ENCODE results near the gene PCNX2.

Gene PCNX2

DNA sequence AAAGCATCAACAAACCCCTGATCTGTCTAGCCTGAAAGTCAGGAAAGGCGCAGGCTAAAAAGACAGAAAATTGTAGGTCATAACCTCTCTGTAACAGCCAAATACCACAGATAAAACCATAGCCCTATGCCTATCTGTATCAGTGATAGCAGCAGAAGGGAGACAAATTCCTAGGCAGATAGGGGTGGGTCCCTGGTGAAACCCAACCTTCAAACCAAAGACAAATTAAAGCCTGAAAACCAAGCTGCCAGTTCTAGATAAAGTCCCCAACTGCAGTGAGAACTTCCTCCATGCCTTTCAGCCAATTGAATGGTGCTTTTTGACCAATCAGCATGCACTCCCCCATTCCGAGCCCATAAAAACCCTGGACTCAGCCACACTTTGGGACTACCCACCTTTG lies 229.8 kb downstream of the PCNX2 start:
- no peak for DNase-seq (ENCODE audit: low read depth, low spot score)

- no peak for DNase-seq (ENCODE audit: low read depth, low spot score)
Measured at GRCh38 chr1:233064988-233065387, 230.5 kb downstream of the PCNX2 start.

GRCh38 chr1:233063462-233063861 lies 232.1 kb downstream of the PCNX2 start:
- no peak for DNase-seq (ENCODE audit: low read depth, low spot score)

DNA sequence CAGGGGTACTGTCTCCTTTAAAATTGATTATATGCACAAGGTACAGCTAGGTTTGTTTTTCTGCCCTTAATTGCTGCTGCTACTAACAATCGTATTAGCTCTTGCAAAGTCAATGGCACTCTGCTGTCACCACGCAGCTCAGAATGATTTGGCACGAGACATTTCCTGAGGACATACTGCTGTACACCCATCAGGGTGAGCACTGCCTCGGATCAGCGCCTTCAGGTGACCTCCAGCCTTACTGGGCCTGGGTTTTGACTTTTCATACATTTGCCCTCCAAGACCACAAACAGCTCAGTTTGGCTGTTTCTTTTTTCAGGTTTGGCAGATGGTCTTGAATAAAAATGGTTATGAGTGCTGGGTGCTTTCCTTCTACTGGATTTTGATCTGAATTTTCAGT lies 234.3 kb downstream of the PCNX2 start:
- no peak for DNase-seq (ENCODE audit: low read depth, low spot score)

DNA sequence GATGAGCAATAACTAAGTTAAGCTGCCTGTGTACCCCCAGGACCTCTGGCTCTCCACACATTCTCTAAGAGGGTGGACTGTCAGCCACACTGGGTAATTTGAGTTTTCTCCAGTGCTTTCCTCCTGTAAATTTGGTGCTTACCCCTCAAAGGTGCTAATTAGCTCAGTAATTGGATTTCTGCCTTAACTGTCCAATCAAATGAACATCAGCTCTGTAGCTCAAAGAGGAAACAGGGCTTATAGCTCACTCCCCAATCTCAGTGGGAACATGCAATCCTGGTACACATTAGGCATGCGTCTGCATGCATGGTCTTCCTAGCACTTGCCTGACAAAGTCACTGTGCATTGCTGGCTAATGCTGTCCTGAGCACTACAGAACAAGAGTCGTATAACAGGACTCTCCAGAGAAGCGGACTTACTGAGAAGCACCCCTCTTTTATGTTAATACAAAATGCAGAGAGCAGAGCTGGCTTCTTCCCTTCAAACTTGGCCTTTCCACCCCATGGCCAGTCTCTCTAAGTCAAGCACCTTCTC lies 235.0 kb downstream of the PCNX2 start:
- DNase-seq (ENCODE audit: low read depth, low spot score): no peak

DNA sequence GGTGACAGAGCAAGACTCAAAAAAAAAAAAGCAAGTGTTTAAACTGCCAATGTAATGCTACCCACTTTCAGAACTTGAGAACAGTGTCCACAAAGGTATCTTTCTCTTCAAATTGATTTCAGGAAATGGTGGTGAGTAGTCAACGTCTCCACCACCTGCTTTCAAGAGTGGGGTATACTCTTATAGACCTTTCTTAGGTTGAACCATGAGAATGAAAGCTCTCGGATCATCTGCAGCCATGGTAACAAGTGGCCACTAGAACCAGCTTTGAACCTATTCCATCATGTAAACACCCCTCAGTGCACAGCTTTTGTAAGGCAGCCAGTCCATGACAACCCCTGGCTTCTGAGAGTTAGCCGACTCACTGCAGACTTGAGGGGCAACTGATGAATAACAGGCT lies 237.7 kb downstream of the PCNX2 start:
- no peak for DNase-seq (ENCODE audit: low read depth, low spot score)

- DNase-seq (ENCODE audit: low read depth, low spot score): no peak
Measured at GRCh38 chr1:233055879-233056641, 239.5 kb downstream of the PCNX2 start.

- no peak for DNase-seq (ENCODE audit: low read depth, low spot score)
Measured at GRCh38 chr1:233045588-233045987, 249.9 kb downstream of the PCNX2 start.

DNA sequence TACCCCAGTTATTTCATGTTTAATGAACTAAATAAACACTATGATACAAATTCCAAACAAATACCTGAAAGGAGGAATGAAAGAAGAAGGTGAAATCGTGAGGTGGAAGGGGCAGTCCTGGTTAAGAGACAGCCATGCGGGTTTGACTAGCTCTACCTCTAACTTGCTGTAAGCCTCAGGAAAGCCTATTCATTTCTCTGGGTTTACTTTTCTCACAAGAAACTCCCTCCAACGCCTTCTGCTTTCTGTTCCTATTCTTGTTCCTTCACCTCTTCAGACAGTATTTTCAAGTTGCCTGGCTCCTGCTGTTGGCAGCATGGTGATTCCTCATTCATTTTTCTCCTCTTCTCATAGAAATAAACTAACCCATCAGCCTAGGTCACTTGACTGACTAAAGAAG lies 252.7 kb downstream of the PCNX2 start:
- DNase-seq (ENCODE audit: low read depth, low spot score): no peak

GRCh38 chr1:233040494-233040893 lies 255.0 kb downstream of the PCNX2 start:
- DNase-seq (ENCODE audit: low read depth, low spot score): no peak

DNA sequence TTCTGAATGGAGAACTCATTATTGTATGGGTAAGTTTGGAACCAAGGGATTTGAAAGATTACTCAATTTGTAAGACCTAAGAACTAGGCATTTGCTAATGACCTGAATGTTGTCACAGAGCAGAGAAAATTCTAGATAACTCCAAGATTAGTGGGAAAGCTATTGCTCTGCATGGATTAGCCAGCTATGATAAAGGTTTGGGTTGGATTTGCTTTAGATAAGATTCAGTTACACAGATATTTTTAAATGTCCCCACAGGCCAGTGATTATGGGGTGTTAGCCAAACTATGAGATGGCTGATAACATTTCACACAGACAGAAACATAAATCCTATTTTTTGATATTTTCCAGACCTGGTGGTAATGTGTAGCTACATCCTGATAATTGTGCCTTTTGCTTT lies 256.9 kb downstream of the PCNX2 start:
- DNase-seq (ENCODE audit: low read depth, low spot score): no peak

- no peak for DNase-seq (ENCODE audit: low read depth, low spot score)
Measured at GRCh38 chr1:233037843-233038242, 257.7 kb downstream of the PCNX2 start.

GRCh38 chr1:233034836-233035235 lies 260.7 kb downstream of the PCNX2 start:
- DNase-seq (ENCODE audit: low read depth, low spot score): peak; percentile 61

GRCh38 chr1:233033361-233033760 lies 262.2 kb downstream of the PCNX2 start:
- DNase-seq (ENCODE audit: low read depth, low spot score): no peak

DNA sequence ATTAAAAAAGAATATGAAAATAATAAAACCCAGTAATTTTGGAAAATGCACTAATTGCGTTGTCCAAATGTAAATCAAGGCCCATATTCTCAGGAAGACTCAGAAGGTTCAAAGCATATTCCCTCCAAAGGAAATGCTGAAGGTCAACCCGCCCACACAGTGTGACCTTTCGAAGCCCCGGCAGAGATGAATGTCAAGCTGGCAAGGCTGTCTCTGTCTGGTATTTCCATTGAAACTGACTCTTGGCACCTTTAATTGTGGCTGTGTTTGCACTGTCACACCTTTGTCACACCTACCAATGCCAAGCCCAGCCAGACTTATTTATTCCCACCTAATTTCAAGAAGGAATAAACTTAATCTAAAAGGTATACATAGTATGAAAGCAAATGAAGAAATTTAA lies 262.6 kb downstream of the PCNX2 start:
- DNase-seq (ENCODE audit: low read depth, low spot score): no peak

DNA sequence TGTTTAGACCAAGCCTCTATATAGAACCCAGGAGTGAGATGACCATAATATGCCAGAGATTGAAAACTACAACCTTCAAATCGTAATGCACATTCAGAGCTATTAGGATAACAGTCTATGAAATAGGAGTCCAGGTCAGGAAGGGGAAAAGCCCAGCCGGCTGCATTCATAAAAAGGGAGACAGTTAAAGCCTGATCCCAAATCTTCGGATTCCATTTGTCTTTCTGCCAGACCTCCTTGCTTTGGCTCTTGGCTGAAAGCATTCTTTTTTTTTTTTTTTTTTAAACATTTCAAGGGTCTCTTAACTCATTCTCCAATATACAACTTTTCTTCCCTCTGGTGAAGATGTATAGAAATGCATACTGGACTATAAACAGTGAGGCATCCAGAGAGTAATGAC lies 264.0 kb downstream of the PCNX2 start:
- DNase-seq (ENCODE audit: low read depth, low spot score): no peak

DNA sequence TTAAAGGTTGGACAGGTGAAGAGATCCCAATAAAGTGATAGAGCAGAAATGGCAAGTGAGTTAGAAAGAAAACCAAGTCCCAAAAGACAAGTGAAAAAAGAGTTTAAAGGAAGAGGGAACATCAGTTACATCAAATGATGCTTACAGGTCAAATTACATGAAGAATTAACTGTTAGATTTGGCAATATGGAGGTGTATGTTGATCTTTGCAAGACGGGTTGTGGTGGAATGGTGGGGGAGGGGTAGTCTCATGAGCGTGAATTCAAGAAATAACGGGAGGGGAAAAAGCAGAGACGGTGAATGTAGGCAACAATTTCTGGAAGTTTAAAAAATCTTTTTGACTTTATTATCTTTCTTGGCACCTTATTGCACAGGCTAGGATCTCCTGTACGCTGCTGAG lies 268.5 kb downstream of the PCNX2 start:
- no peak for DNase-seq (ENCODE audit: low read depth, low spot score)

DNA sequence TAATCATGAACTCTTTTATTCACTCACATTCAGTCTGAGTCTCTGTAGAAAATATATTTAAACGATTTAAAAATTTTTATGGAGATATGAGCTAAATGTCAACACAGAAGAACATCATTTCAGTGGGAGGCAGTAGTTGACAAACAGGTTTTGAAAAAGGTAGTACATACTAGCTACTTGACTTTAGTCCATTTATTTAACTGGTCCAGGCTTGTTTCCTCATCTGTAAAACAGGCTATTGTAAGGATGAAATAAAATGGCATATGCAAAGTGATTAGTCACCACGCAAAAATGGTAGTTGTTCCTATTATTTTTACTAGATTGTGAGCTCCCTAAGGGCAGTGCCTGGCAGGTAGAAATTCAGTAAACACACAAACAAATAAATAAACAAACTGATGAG lies 270.0 kb downstream of the PCNX2 start:
- no peak for DNase-seq (ENCODE audit: low read depth, low spot score)

GRCh38 chr1:233025157-233025556 lies 270.4 kb downstream of the PCNX2 start:
- peak; percentile 85 for DNase-seq (ENCODE audit: low read depth, low spot score)

GRCh38 chr1:233024199-233024598 lies 271.3 kb downstream of the PCNX2 start:
- DNase-seq (ENCODE audit: low read depth, low spot score): no peak

GRCh38 chr1:233022246-233022645 lies 273.3 kb downstream of the PCNX2 start:
- peak; percentile 56 for DNase-seq (ENCODE audit: low read depth, low spot score)

GRCh38 chr1:233020426-233020825 lies 275.1 kb downstream of the PCNX2 start:
- peak; percentile 58 for DNase-seq (ENCODE audit: low read depth, low spot score)

DNA sequence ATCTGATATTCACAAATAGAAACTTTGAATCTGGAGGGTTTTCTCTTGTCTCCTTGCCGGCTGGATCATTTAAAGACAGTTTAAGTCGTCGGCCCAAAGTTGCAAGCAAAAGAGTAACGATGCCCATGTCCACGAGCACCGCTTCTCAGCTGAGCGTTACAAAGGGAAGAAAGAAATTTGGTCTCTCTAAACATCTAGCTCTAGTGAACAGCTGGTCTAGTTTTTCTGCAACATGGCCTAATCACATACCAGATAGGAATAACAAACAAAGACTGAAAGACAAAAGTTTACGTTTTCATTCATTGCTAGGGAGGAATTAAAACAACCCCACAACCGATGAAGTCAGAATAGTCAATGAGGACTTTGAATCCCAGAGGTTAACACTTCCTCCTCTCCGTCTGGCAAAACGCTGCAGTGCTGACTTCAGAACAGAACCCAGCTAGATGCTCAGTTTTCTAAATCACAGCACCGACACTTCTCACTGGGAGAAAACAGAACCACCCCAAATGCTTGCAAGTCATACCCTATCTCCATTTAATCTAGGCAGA lies 275.7 kb downstream of the PCNX2 start:
- no peak for DNase-seq (ENCODE audit: low read depth, low spot score)

All from ELF-1 (cell line).